Gastroesophageal sphincter (tissue), 3 donors: ENCODE data around the gene CDC27.

Experiments
- CTCF ChIP-seq, 4 experiments: fragments of 200-600 bp in 2 of 4; fragments of 450-650 bp in 2 of 4; sonication (generic) in 1 of 4; IDR thresholded peaks; one replicate each; pipeline ENCODE4 v1.5.1; 2017 to 2019; ENCODE audit warnings: antibody characterized with exemption in 4 of 4, mild to moderate bottlenecking in 2 of 4, moderate library complexity in 2 of 4
- POLR2AphosphoS5 ChIP-seq: sonication (generic); formaldehyde crosslinking; IDR thresholded peaks from one replicate; pipeline ENCODE4 v1.6.1; 2017; ENCODE audit warnings: antibody characterized with exemption

- TF ChIP-seq POLR2AphosphoS5 (no peak), CTCF (IDR thresholded peaks at IDR 0.05) (no peak)
These were observed 4.9 kb upstream of the CDC27 start for GRCh38 chr17:47193931-47194511.
